ENCODE results near the gene USP53. TPM values are rescaled to one million over a fixed set of nuclear protein-coding genes. Genes with fewer than 3 reads are reported as not detected.
"Not testable (repeated sequence)": the region's sequence is repeated elsewhere in the genome, so short reads cannot be mapped to it uniquely, and the experiment has no call there.

The USP53 gene
- total RNA-seq, 1 donor from 2014 or later: 26.5 TPM

DNA sequence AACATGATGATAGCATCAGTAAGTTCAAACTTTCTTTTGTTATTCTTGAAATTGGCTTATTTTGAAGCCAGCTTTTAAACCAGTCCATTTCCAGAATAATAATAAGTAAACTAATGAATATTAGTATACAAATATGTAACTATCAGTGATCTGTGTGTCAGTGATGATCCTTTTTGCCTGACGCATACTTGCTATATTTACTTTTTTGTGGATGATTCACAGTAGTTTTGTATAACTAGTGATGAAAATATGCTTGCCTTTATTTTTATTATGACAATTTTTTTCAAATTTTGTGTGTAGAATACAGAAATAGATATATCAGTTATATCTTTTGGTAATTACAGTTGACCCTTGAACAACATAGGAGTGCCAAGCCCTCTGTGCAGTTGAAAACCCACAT lies 49.5 kb downstream of the USP53 start:
- TF ChIP-seq, protein P1, sequence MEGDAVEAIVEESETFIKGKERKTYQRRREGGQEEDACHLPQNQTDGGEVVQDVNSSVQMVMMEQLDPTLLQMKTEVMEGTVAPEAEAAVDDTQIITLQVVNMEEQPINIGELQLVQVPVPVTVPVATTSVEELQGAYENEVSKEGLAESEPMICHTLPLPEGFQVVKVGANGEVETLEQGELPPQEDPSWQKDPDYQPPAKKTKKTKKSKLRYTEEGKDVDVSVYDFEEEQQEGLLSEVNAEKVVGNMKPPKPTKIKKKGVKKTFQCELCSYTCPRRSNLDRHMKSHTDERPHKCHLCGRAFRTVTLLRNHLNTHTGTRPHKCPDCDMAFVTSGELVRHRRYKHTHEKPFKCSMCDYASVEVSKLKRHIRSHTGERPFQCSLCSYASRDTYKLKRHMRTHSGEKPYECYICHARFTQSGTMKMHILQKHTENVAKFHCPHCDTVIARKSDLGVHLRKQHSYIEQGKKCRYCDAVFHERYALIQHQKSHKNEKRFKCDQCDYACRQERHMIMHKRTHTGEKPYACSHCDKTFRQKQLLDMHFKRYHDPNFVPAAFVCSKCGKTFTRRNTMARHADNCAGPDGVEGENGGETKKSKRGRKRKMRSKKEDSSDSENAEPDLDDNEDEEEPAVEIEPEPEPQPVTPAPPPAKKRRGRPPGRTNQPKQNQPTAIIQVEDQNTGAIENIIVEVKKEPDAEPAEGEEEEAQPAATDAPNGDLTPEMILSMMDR (IDR thresholded peaks at IDR 0.05; ENCODE audit: unreplicated experiment): no peak
- peaks cover 14% of the 10 kb centered on the region for H3K9me3 Mint-ChIP-seq
- H3K4me1 Mint-ChIP-seq: peaks cover 4% of the 10 kb centered on the region
- H3K36me3 Mint-ChIP-seq: peaks cover 42% of the 10 kb centered on the region
- H3K4me3 Mint-ChIP-seq: no peak overlapping the region
- H3K27me3 Mint-ChIP-seq (ENCODE audit: low read depth): no peaks in the 10 kb centered on the region
- H3K27ac Mint-ChIP-seq: no peak overlapping the region
- DNase-seq (ENCODE audit: low spot score in 2 of 2, unreplicated experiment in 2 of 2): no peak

DNA sequence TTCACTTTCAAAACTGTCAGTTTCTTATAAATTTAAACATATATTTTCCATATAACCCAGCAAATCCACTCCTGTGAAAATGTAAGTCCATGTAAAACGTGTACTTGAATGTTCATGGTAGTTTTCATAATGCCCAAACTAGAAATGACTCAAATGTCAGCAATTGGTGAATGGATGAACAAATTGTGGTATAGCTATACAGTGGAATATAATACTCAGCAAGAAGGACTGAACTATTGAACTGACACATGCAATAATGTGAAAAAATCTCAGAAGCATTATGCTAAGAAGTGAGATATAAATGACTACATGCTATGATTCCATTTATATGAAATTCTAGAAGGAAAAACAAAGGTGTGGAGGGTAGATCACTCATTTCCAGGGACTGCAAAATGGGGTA lies 52.2 kb downstream of the USP53 start:
- Mint-ChIP-seq H3K4me1 (peaks cover 17% of the 10 kb centered on the region), H3K27ac (no peak overlapping the region), H3K36me3 (peaks cover 29% of the 10 kb centered on the region), H3K4me3 (no peak overlapping the region), H3K27me3 (ENCODE audit: low read depth) (no peaks in the 10 kb centered on the region), H3K9me3 (peaks cover 11% of the 10 kb centered on the region)
- DNase-seq (ENCODE audit: low spot score in 2 of 2, unreplicated experiment in 2 of 2): no peak
- TF ChIP-seq, protein P1 (IDR thresholded peaks at IDR 0.05; ENCODE audit: unreplicated experiment): no peak

DNA sequence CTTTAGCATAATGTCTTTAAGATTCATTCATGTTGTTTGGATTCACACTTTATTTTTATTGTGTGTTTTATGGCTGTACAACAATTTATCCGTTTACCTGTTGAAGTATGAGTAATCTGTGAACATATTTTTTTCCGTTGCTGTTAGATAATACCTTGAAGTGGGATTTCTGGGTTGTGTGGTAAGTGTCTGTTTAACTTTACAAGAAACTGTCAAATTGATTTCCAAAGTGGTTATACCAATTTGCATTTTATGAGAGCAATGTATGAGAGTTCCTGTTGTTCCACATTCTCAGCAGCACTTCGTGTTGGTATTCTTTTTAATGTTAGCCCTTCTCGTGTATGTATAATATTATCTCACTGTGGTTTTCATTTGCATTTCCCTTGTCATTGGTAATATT lies 53.6 kb downstream of the USP53 start:
- Mint-ChIP-seq H3K27ac (no peak overlapping the region), H3K9me3 (peaks cover 11% of the 10 kb centered on the region), H3K27me3 (ENCODE audit: low read depth) (no peaks in the 10 kb centered on the region), H3K36me3 (peaks cover 30% of the 10 kb centered on the region), H3K4me3 (no peak overlapping the region), H3K4me1 (peaks cover 18% of the 10 kb centered on the region)
- DNase-seq (ENCODE audit: low spot score in 2 of 2, unreplicated experiment in 2 of 2): no peak
- TF ChIP-seq, protein P1 (IDR thresholded peaks at IDR 0.05; ENCODE audit: unreplicated experiment): no peak

DNA sequence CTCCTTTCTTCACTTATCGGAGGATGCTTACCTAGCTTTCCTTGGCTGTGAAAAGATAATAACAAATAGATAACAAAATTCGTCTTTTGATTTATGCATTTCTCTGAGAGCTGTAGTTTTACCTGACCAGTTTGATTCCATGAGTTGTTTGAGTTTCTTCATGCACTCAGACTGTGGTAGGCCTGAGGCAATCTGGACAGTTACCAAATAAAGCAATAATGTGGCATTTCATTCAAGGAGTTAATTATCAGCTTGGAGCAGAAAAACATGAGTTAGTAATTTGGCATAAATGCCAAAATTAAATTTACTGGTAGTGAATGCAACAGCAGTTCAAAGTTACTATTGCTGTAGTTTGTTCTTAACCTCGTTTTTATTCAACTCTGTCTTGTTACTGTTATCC lies 56.0 kb downstream of the USP53 start:
- Mint-ChIP-seq H3K27ac (no peak overlapping the region), H3K27me3 (ENCODE audit: low read depth) (no peaks in the 10 kb centered on the region), H3K9me3 (peaks cover 11% of the 10 kb centered on the region), H3K4me3 (no peak overlapping the region), H3K4me1 (peaks cover 18% of the 10 kb centered on the region), H3K36me3 (peaks cover 45% of the 10 kb centered on the region)
- no peak for DNase-seq (ENCODE audit: low spot score in 2 of 2, unreplicated experiment in 2 of 2)
- TF ChIP-seq, protein P1 (IDR thresholded peaks at IDR 0.05; ENCODE audit: unreplicated experiment): no peak

DNA sequence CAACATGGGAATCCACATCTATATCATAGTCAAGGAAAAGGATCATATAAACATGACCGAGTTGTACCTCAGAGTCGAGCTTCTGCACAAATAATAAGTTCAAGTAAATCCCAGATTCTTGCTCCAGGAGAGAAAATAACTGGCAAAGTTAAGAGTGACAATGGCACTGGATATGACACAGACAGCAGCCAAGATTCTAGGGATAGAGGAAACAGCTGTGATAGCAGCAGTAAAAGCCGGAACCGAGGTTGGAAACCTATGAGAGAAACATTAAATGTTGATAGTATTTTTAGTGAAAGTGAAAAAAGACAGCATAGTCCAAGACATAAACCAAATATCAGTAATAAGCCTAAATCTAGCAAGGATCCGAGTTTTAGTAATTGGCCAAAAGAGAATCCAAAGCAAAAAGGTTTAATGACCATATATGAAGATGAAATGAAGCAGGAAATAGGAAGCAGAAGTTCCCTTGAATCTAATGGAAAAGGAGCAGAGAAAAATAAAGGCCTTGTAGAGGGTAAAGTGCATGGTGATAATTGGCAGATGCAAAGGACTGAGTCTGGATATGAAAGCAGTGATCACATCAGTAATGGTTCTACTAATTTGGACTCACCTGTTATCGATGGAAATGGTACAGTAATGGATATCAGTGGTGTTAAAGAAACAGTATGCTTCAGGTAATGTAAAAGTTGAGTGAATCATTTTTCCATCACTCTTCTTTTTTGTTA lies 59.0 kb downstream of the USP53 start:
- Mint-ChIP-seq H3K27me3 (ENCODE audit: low read depth) (no peaks in the 10 kb centered on the region), H3K4me1 (peaks cover 18% of the 10 kb centered on the region), H3K9me3 (peaks cover 4% of the 10 kb centered on the region), H3K4me3 (no peak overlapping the region), H3K27ac (no peak overlapping the region), H3K36me3 (peaks cover 33% of the 10 kb centered on the region)
- DNase-seq (ENCODE audit: low spot score in 2 of 2, unreplicated experiment in 2 of 2): no peak
- TF ChIP-seq, protein P1 (IDR thresholded peaks at IDR 0.05; ENCODE audit: unreplicated experiment): no peak

DNA sequence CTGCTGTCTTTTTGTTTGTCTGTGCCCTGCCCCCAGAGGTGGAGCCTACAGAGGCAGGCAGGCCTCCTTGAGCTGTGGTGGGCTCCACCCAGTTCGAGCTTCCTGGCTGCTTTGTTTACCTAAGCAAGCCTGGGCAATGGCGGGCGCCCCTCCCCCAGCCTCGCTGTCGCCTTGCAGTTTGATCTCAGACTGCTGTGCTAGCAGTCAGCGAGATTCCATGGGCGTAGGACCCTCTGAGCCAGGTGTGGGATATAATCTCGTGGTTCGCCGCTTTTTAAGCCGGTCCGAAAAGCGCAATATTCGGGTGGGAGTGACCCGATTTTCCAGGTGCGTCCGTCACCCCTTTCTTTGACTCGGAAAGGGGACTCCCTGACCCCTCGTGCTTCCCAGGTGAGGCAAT lies 67.0 kb downstream of the USP53 start:
- not testable (repeated sequence) for H3K27me3 Mint-ChIP-seq (ENCODE audit: low read depth); H3K4me1 Mint-ChIP-seq; H3K9me3 Mint-ChIP-seq; DNase-seq (ENCODE audit: low spot score in 2 of 2, unreplicated experiment in 2 of 2)
- Mint-ChIP-seq H3K4me3 (peak overlapping the region; percentile 70), H3K36me3 (peaks cover 12% of the 10 kb centered on the region), H3K27ac (peak overlapping the region; percentile 80)

DNA sequence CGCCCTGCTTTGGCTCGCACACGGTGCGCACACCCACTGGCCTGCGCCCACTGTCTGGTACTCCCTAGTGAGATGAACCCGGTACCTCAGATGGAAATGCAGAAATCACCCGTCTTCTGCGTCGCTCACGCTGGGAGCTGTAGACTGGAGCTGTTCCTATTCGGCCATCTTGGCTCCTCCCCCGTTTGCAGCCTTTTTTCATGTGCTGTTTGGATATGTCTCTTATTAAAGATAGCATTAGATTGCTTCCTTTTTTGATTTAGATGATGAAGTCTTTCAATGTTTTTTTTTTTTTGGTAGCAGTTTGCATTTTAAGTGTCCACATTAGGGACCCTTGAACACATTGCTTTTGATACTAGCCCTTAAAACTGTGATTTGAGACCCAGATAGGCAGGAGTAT lies 67.4 kb downstream of the USP53 start:
- H3K27me3 Mint-ChIP-seq (ENCODE audit: low read depth); H3K4me1 Mint-ChIP-seq; DNase-seq (ENCODE audit: low spot score in 2 of 2, unreplicated experiment in 2 of 2); H3K9me3 Mint-ChIP-seq: not testable (repeated sequence)
- Mint-ChIP-seq H3K36me3 (peaks cover 12% of the 10 kb centered on the region), H3K27ac (peak overlapping the region; percentile 80), H3K4me3 (peak overlapping the region; percentile 70)
